Left forelimb (tissue), 1 donor: ENCODE results near the gene ARMH3.
A peak's percentile ranks its signal among the peaks of the same experiment; 100 is the strongest.
"Not testable (repeated sequence)": the region's sequence is repeated elsewhere in the genome, so short reads cannot be mapped to it uniquely, and the experiment has no call there.

Experiments used
- DNase-seq: peaks from one replicate; pipeline ENCODE4 v3.0.0-alpha.2; 2018; ENCODE audit warnings: low spot score

Gene ARMH3

GRCh38 chr10:102055647-102056419, at the start of gene ARMH3:
ARMH3 (minus strand) TSS chr10:102056173; CDS start chr10:102040114, 16,059 bp downstream.
- DNase-seq = peak; percentile 95

- no peak for DNase-seq
Measured at GRCh38 chr10:102102421-102102820, 46.4 kb upstream of the ARMH3 start.

- no peak for DNase-seq
Measured at GRCh38 chr10:102101152-102101551, 45.2 kb upstream of the ARMH3 start.

- no peak for DNase-seq
Measured at GRCh38 chr10:102096449-102096848, 40.5 kb upstream of the ARMH3 start.

- no peak for DNase-seq
Measured at GRCh38 chr10:102090772-102091171, 34.8 kb upstream of the ARMH3 start.

- DNase-seq = no peak
Measured at GRCh38 chr10:102086196-102086595, 30.2 kb upstream of the ARMH3 start.

- DNase-seq = no peak
Measured at GRCh38 chr10:102085336-102085735, 29.4 kb upstream of the ARMH3 start.

GRCh38 chr10:102083541-102083940, 27.6 kb upstream of the ARMH3 start:
- no peak for DNase-seq

- peak; percentile 74 for DNase-seq
Measured at GRCh38 chr10:102072673-102073527, 16.9 kb upstream of the ARMH3 start.

- no peak for DNase-seq
Measured at GRCh38 chr10:102069071-102069470, 13.1 kb upstream of the ARMH3 start.

GRCh38 chr10:102068216-102068615, 12.2 kb upstream of the ARMH3 start:
- DNase-seq = no peak

- no peak for DNase-seq
Measured at GRCh38 chr10:102067091-102067916, 11.3 kb upstream of the ARMH3 start.

- no peak for DNase-seq
Measured at GRCh38 chr10:102066399-102067088, 10.6 kb upstream of the ARMH3 start.

GRCh38 chr10:102065561-102066398, 9.8 kb upstream of the ARMH3 start:
- peak; percentile 73 for DNase-seq

- peak; percentile 90 for DNase-seq
Measured at GRCh38 chr10:102064868-102065560, 9.0 kb upstream of the ARMH3 start, which contains the start of gene HPS6. HPS6 (plus strand) TSS chr10:102065349; CDS start chr10:102065475, 126 bp downstream.

GRCh38 chr10:102064503-102064867, 8.5 kb upstream of the ARMH3 start:
- no peak for DNase-seq

GRCh38 chr10:102059987-102060386, 4.0 kb upstream of the ARMH3 start:
- no peak for DNase-seq

GRCh38 chr10:102054881-102055646, 909 bp downstream of the ARMH3 start:
- DNase-seq = not testable (repeated sequence)

GRCh38 chr10:102046095-102046494, 9.9 kb downstream of the ARMH3 start:
- no peak for DNase-seq
